Pons (tissue), 1 donor: ENCODE data around the gene ST6GAL2.

Experiments used
- DNase-seq: peaks from one replicate; pipeline ENCODE4 v3.0.0-alpha.2; 2016; ENCODE audit warnings: low spot score

Gene ST6GAL2

GRCh38 chr2:106885971-106886915, at the start of gene ST6GAL2:
ST6GAL2 (minus strand) TSS chr2:106886167; CDS start chr2:106843977, 42,190 bp downstream.
- DNase-seq = no peak

- no peak for DNase-seq
Measured at GRCh38 chr2:106932644-106933043, 46.7 kb upstream of the ST6GAL2 start.

GRCh38 chr2:106931717-106932335, 45.9 kb upstream of the ST6GAL2 start:
- no peak for DNase-seq

- no peak for DNase-seq
Measured at GRCh38 chr2:106921451-106921850, 35.5 kb upstream of the ST6GAL2 start.

- DNase-seq = no peak
Measured at GRCh38 chr2:106919012-106919411, 33.0 kb upstream of the ST6GAL2 start.

- no peak for DNase-seq
Measured at GRCh38 chr2:106904242-106904641, 18.3 kb upstream of the ST6GAL2 start.

- DNase-seq = no peak
Measured at GRCh38 chr2:106899786-106900530, 14.0 kb upstream of the ST6GAL2 start.

- DNase-seq = no peak
Measured at GRCh38 chr2:106894545-106894944, 8.6 kb upstream of the ST6GAL2 start.

GRCh38 chr2:106892048-106892447, 6.1 kb upstream of the ST6GAL2 start:
- DNase-seq = no peak

- DNase-seq = no peak
Measured at GRCh38 chr2:106890606-106891005, 4.6 kb upstream of the ST6GAL2 start.

GRCh38 chr2:106886916-106887758, 1.2 kb upstream of the ST6GAL2 start:
- no peak for DNase-seq

- no peak for DNase-seq
Measured at GRCh38 chr2:106885329-106885728, 638 bp downstream of the ST6GAL2 start.

- DNase-seq = no peak
Measured at GRCh38 chr2:106882673-106883072, 3.3 kb downstream of the ST6GAL2 start.

- DNase-seq = no peak
Measured at GRCh38 chr2:106878206-106878605, 7.8 kb downstream of the ST6GAL2 start.

GRCh38 chr2:106876699-106877098, 9.3 kb downstream of the ST6GAL2 start:
- no peak for DNase-seq

GRCh38 chr2:106869512-106870275, 16.3 kb downstream of the ST6GAL2 start:
- DNase-seq = no peak

GRCh38 chr2:106868275-106868674, 17.7 kb downstream of the ST6GAL2 start:
- peak; percentile 28 for DNase-seq

GRCh38 chr2:106867196-106867953, 18.6 kb downstream of the ST6GAL2 start:
- peak; percentile 58 for DNase-seq

GRCh38 chr2:106866641-106867040, 19.3 kb downstream of the ST6GAL2 start:
- no peak for DNase-seq

- DNase-seq = no peak
Measured at GRCh38 chr2:106864051-106864450, 21.9 kb downstream of the ST6GAL2 start.
